SK-N-SH (cell line): ENCODE results near the gene PHLPP2. TPM values are rescaled to one million over a fixed set of nuclear protein-coding genes. Genes with fewer than 3 reads are reported as not detected.

ENCODE experiments used
- CTCF ChIA-PET: fragments of 300-600, 350-600 bp; formaldehyde crosslinking; extraction: SDS; loops from one replicate; lab custom pipeline; 2021; lab: Yijun Ruan, JAX
- POLR2A ChIA-PET: fragments of 350-600 bp; sonication (Branson Sonifier 250); formaldehyde crosslinking; extraction: SDS; loops from one replicate; lab custom pipeline; 2020; ENCODE audit warnings: antibody characterized with exemption, inconsistent platforms; lab: Yijun Ruan, JAX
- DNase-seq: peaks from one replicate; pipeline ENCODE4 v3.0.0; 2012
- H2AFZ ChIP-seq: fragments of 200-600 bp; sonication (generic); 2 replicates; pipeline ENCODE4 v1.8.1; 2016; ENCODE audit warnings: antibody characterized with exemption, mild to moderate bottlenecking, low read depth
- H3F3A ChIP-seq: fragments of 200-600 bp; sonication (generic); replicated peaks from 2 replicates; pipeline ENCODE3; 2016; ENCODE audit warnings: antibody characterized with exemption, mild to moderate bottlenecking; ENCODE audit not compliant: insufficient read depth
- H3K27ac ChIP-seq, 2 experiments: fragments of 200-500 bp in 1 of 2; fragments of 200-600 bp in 1 of 2; sonication (Bioruptor generic) in 1 of 2; sonication (generic), shearing (Covaris generic) in 1 of 2; 2 replicates each; pipeline versions ENCODE4 v1.5.1 to v1.6.1; 2014 to 2016; ENCODE audit warnings: low read depth in 2 of 2, inconsistent platforms in 1 of 2, low read length in 1 of 2, mild to moderate bottlenecking in 1 of 2, mixed read lengths in 1 of 2
- H3K27me3 ChIP-seq: fragments of 200-600 bp; sonication (generic), shearing (Covaris generic); 2 replicates; pipeline ENCODE4 v1.6.1; 2016; ENCODE audit warnings: mixed run types; ENCODE audit not compliant: insufficient read depth
- H3K36me3 ChIP-seq, 2 experiments: fragments of 200-500 bp in 1 of 2; fragments of 200-600 bp in 1 of 2; sonication (Bioruptor generic) in 1 of 2; sonication (generic) in 1 of 2; replicated peaks in 1 of 2; 2 replicates each; pipeline versions ENCODE3 to v1.5.1; 2014 to 2016; ENCODE audit warnings: low read length in 1 of 2, mild to moderate bottlenecking in 1 of 2; ENCODE audit not compliant: insufficient read depth in 2 of 2, control insufficient read depth in 1 of 2
- H3K4me1 ChIP-seq, 2 experiments: fragments of 200-500 bp in 1 of 2; fragments of 200-600 bp in 1 of 2; sonication (Bioruptor generic) in 1 of 2; sonication (generic), shearing (Covaris generic) in 1 of 2; 2 replicates each; pipeline versions ENCODE4 v1.5.1 to v1.6.1; 2014 to 2016; ENCODE audit warnings: low read depth in 1 of 2, low read length in 1 of 2, mixed run types in 1 of 2; ENCODE audit not compliant: insufficient read depth in 2 of 2, control insufficient read depth in 1 of 2
- H3K4me2 ChIP-seq: fragments of 200-600 bp; sonication (generic), shearing (Covaris generic); 2 replicates; pipeline ENCODE4 v1.6.1; 2017; ENCODE audit warnings: mixed run types
- H3K4me3 ChIP-seq, 2 experiments: fragments of 200-500 bp in 1 of 2; fragments of 200-600 bp in 1 of 2; sonication (Bioruptor generic) in 1 of 2; sonication (generic), shearing (Covaris generic) in 1 of 2; 2 replicates each; pipeline versions ENCODE4 v1.5.1 to v1.8.1; 2014 to 2016; ENCODE audit warnings: low read depth in 2 of 2, inconsistent platforms in 1 of 2, low read length in 1 of 2, mild to moderate bottlenecking in 1 of 2, mixed read lengths in 1 of 2, moderate library complexity in 1 of 2
- H3K79me2 ChIP-seq: fragments of 200-600 bp; sonication (generic); 2 replicates; pipeline ENCODE4 v1.8.1; 2017; ENCODE audit warnings: mild to moderate bottlenecking; ENCODE audit not compliant: insufficient read depth
- H3K9ac ChIP-seq: fragments of 200-600 bp; sonication (generic); 2 replicates; pipeline ENCODE4 v1.6.1; 2017; ENCODE audit warnings: mixed run types
- H3K9me2 ChIP-seq: fragments of 200-600 bp; sonication (generic); 2 replicates; pipeline ENCODE4 v1.6.1; 2017; ENCODE audit warnings: mixed run types
- H3K9me3 ChIP-seq: fragments of 200-600 bp; sonication (generic); 2 replicates; pipeline ENCODE4 v1.6.1; 2017; ENCODE audit warnings: mixed run types, mild to moderate bottlenecking, moderate library complexity
- H4K20me1 ChIP-seq: fragments of 200-600 bp; sonication (generic); 2 replicates; pipeline ENCODE4 v1.6.1; 2017; ENCODE audit warnings: mild to moderate bottlenecking, mixed run types; ENCODE audit not compliant: insufficient read depth
- ELF1 ChIP-seq: IDR thresholded peaks from 2 replicates; pipeline ENCODE4 v1.4.0; 2012
- GATA2 ChIP-seq: sonication (generic); formaldehyde crosslinking; IDR thresholded peaks from 2 replicates; pipeline ENCODE4 v1.5.0; 2020; ENCODE audit warnings: mild to moderate bottlenecking, missing genetic modification reagents
- IRF3 ChIP-seq: fragments of 150-350 bp; IDR thresholded peaks from 2 replicates; pipeline ENCODE4 v1.6.1; 2016; ENCODE audit warnings: mild to moderate bottlenecking, low read depth, low read length
- MAX ChIP-seq: IDR thresholded peaks from 2 replicates; pipeline ENCODE4 v1.4.0; 2012; ENCODE audit warnings: low read depth
- MEF2A ChIP-seq: IDR thresholded peaks from 2 replicates; pipeline ENCODE4 v1.4.0; 2012; ENCODE audit warnings: low read depth, borderline replicate concordance
- POLR2AphosphoS5 ChIP-seq: IDR thresholded peaks from 2 replicates; pipeline ENCODE4 v1.6.1; 2012; ENCODE audit warnings: low read depth, low read length
- REST ChIP-seq: IDR thresholded peaks from 2 replicates; pipeline ENCODE4 v1.6.1; 2012; ENCODE audit warnings: mild to moderate bottlenecking, low read depth, low read length, moderate library complexity
- SIN3A ChIP-seq: IDR thresholded peaks from 2 replicates; pipeline ENCODE4 v1.6.1; 2012; ENCODE audit warnings: low read depth, mild to moderate bottlenecking, low read length, moderate library complexity, borderline replicate concordance
- SMC3 ChIP-seq: IDR thresholded peaks from 2 replicates; pipeline ENCODE4 v1.6.1; 2012; ENCODE audit warnings: low read depth, low read length, improper control_type of control experiment
- TAF1 ChIP-seq: IDR thresholded peaks from 2 replicates; pipeline ENCODE4 v1.6.1; 2012; ENCODE audit warnings: low read depth, mild to moderate bottlenecking, low read length, moderate library complexity, borderline replicate concordance
- TCF12 ChIP-seq: IDR thresholded peaks from 2 replicates; pipeline ENCODE4 v1.4.0; 2012
- USF2 ChIP-seq: fragments of 150-350 bp; IDR thresholded peaks from 2 replicates; pipeline ENCODE4 v1.6.1; 2017; ENCODE audit warnings: antibody characterized with exemption, low read length, low read depth, borderline replicate concordance
- YY1 ChIP-seq: IDR thresholded peaks from 2 replicates; pipeline ENCODE4 v1.4.0; 2012; ENCODE audit warnings: low read depth, mild to moderate bottlenecking
- WGBS: methylation state at CpG from one replicate; pipeline ENCODE4 v1.1.6; 2017; ENCODE audit warnings: low lambda C conversion rate; 5-methylcytosine and 5-hydroxymethylcytosine counted together
- polyA plus RNA-seq, 3 experiments: library from polyadenylated mRNA; depleted of rRNA; stranded (reverse); fragments of >200 nt; gene quantifications; 2 replicates each; pipeline ENCODE4 v1.2.3, GENCODE V29; 2012
- TF ChIP-seq, protein P1 (sequence below): fragments of 200-600 bp; sonication (generic); IDR thresholded peaks from 2 replicates; pipeline ENCODE4 v1.6.1; 2017; ENCODE audit warnings: antibody characterized with exemption, mild to moderate bottlenecking, moderate library complexity
- TF ChIP-seq, protein P2 (sequence below): IDR thresholded peaks from 2 replicates; pipeline ENCODE4; 2012

The PHLPP2 gene
- polyA plus RNA-seq, 1 of the 3 experiments (the other 2 are of a cell fraction): 5.5 TPM

DNA sequence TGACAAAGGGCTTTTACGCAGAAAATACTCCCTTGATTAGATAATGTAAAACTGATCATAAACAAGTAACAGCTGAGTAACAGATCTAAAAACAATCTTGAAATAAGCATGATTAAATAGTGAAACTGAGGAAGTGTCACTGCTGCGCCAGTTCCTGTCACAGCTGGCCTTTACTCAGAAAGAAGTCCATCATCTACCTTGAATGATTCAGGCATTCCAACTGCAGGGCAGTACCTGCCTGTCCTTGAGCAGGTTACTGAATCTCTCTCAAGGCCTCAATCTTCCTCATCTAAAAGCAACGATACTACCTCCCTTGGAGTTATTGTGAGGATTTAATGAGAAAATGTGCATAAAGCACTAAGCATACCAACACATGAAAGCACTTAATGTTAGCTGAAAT lies 12.7 kb downstream of the PHLPP2 start:
- H3K27ac ChIP-seq: no peak overlapping the region
- no peaks in the 10 kb centered on the region for H3K27me3 ChIP-seq
- H2AFZ ChIP-seq: no peak overlapping the region
- H3K9me2 ChIP-seq: no peaks in the 10 kb centered on the region
- H3K4me3 ChIP-seq: no peak overlapping the region
- WGBS: 71% methylated on average over 3 of the region's 3 CpGs
- CTCF ChIA-PET: interaction anchor here (1.9 kb wide), 1 partner anchor 101 kb away, joined by 6 read pairs; no protein-coding TSS in a partner anchor
- H3K4me2 ChIP-seq: no peak overlapping the region
- H3K9ac ChIP-seq: no peak overlapping the region
- POLR2A ChIA-PET: no interaction called here
- no peaks in the 10 kb centered on the region for H3K9me3 ChIP-seq
- peaks cover 11% of the 10 kb centered on the region for H3F3A ChIP-seq
- peaks cover 4 to 20% of the 10 kb centered on the region in 2 experiments; a peak in 3 of 4 replicates for H3K4me1 ChIP-seq
- DNase-seq: no peak
- peaks cover 3 to 7% of the 10 kb centered on the region in 2 experiments for H3K36me3 ChIP-seq
- H4K20me1 ChIP-seq: peaks cover 8% of the 10 kb centered on the region; the same call in 1 of the 2 replicates
- H3K79me2 ChIP-seq: peaks cover 91% of the 10 kb centered on the region
- TF ChIP-seq SIN3A: no peak

GRCh38 chr16:71709229-71709781 lies 15.2 kb downstream of the PHLPP2 start:
- no peak overlapping the region for H3K4me3 ChIP-seq
- H3F3A ChIP-seq: peaks cover 11% of the 10 kb centered on the region
- H3K4me2 ChIP-seq: 0 out of 2 replicates have a peak overlapping the region, but pooled peaks have one; percentile 5
- H3K4me1 ChIP-seq: peaks cover 4 to 20% of the 10 kb centered on the region in 2 experiments; a peak in 3 of 4 replicates
- no peak overlapping the region for H2AFZ ChIP-seq
- H3K9me3 ChIP-seq: no peaks in the 10 kb centered on the region
- H3K27me3 ChIP-seq: no peaks in the 10 kb centered on the region
- peaks cover 16% of the 10 kb centered on the region; the same call in 1 of the 2 replicates for H4K20me1 ChIP-seq
- no peaks in the 10 kb centered on the region for H3K9me2 ChIP-seq
- 41% methylated on average over 2 of the region's 2 CpGs for WGBS
- POLR2A ChIA-PET: no interaction called here
- peaks cover 3 to 5% of the 10 kb centered on the region in 2 experiments for H3K36me3 ChIP-seq
- peak overlapping the region; percentile 29 to 55 for H3K27ac ChIP-seq
- CTCF ChIA-PET: interaction anchor here (1.0 kb wide), 1 partner anchor 12 kb away, joined by 3 read pairs; no protein-coding TSS in a partner anchor
- no peak overlapping the region for H3K9ac ChIP-seq
- peaks cover 76% of the 10 kb centered on the region for H3K79me2 ChIP-seq
- no peak for DNase-seq
- TF ChIP-seq SIN3A (no peak), SMC3 (no peak), REST (no peak), TCF12 (peak; percentile 26; the same call in 1 of the 2 replicates), USF2 (no peak), POLR2AphosphoS5 (no peak), ELF1 (no peak), MEF2A (no peak), YY1 (no peak), MAX (no peak), IRF3 (no peak), GATA2 (no peak), TAF1 (no peak)
- TF ChIP-seq, protein P1, sequence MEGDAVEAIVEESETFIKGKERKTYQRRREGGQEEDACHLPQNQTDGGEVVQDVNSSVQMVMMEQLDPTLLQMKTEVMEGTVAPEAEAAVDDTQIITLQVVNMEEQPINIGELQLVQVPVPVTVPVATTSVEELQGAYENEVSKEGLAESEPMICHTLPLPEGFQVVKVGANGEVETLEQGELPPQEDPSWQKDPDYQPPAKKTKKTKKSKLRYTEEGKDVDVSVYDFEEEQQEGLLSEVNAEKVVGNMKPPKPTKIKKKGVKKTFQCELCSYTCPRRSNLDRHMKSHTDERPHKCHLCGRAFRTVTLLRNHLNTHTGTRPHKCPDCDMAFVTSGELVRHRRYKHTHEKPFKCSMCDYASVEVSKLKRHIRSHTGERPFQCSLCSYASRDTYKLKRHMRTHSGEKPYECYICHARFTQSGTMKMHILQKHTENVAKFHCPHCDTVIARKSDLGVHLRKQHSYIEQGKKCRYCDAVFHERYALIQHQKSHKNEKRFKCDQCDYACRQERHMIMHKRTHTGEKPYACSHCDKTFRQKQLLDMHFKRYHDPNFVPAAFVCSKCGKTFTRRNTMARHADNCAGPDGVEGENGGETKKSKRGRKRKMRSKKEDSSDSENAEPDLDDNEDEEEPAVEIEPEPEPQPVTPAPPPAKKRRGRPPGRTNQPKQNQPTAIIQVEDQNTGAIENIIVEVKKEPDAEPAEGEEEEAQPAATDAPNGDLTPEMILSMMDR: no peak
- TF ChIP-seq, protein P2, sequence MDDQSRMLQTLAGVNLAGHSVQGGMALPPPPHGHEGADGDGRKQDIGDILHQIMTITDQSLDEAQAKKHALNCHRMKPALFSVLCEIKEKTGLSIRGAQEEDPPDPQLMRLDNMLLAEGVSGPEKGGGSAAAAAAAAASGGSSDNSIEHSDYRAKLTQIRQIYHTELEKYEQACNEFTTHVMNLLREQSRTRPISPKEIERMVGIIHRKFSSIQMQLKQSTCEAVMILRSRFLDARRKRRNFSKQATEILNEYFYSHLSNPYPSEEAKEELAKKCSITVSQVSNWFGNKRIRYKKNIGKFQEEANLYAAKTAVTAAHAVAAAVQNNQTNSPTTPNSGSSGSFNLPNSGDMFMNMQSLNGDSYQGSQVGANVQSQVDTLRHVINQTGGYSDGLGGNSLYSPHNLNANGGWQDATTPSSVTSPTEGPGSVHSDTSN: peak; percentile 64; the same call in 1 of the 2 replicates
